Measurements from ENCODE around the gene OXLD1. TPM values are rescaled to one million over a fixed set of nuclear protein-coding genes. Genes with fewer than 3 reads are reported as not detected.

The OXLD1 gene
- total and polyA plus RNA-seq, 10 of the 15 experiments (the other 5 are each of a cell fraction or from before 2014, with no cell fraction given): 4.6 to 89.5 (median 39.8) TPM

- TF ChIP-seq RAD21 (IDR thresholded peaks at IDR 0.05; ENCODE audit: insufficient read depth, low read depth, low read length): no peak
- peak; percentile 65 for TF ChIP-seq HCFC1 (IDR thresholded peaks at IDR 0.05; ENCODE audit: low read length)
- TF ChIP-seq POLR2AphosphoS2 (IDR thresholded peaks at IDR 0.05; ENCODE audit: low read depth, low read length): peak; percentile 67; the same call in 1 of the 2 replicates
- TF ChIP-seq USF2 (IDR thresholded peaks at IDR 0.05; ENCODE audit: borderline replicate concordance, low read depth, low read length): no peak
- TF ChIP-seq GABPA (IDR thresholded peaks at IDR 0.05; ENCODE audit: low read depth): peak; percentile 82
- TF ChIP-seq PML (IDR thresholded peaks at IDR 0.05; ENCODE audit: low read length): no peak
- no peak for TF ChIP-seq HDAC6 (IDR thresholded peaks at IDR 0.05; ENCODE audit: unreplicated experiment)
- TF ChIP-seq REST (IDR thresholded peaks at IDR 0.05; ENCODE audit: low read depth, low read length): no peak
- TF ChIP-seq SMAD1 (IDR thresholded peaks at IDR 0.05; ENCODE audit: low read depth, partially characterized antibody): no peak
- TF ChIP-seq POU2F2 (IDR thresholded peaks at IDR 0.05; ENCODE audit: borderline replicate concordance, low read depth, low read length): peak; percentile 44; the same call in 1 of the 3 replicates
- TF ChIP-seq IRF4 (IDR thresholded peaks at IDR 0.05; ENCODE audit: low read depth, low read length): no peak
- no peak for TF ChIP-seq PAX8 (IDR thresholded peaks at IDR 0.05)
- TF ChIP-seq EGR1 (IDR thresholded peaks at IDR 0.05; ENCODE audit: borderline replicate concordance in 1 of 2, low read depth in 2 of 2, low read length in 2 of 2): no peak
- TF ChIP-seq, protein P1, sequence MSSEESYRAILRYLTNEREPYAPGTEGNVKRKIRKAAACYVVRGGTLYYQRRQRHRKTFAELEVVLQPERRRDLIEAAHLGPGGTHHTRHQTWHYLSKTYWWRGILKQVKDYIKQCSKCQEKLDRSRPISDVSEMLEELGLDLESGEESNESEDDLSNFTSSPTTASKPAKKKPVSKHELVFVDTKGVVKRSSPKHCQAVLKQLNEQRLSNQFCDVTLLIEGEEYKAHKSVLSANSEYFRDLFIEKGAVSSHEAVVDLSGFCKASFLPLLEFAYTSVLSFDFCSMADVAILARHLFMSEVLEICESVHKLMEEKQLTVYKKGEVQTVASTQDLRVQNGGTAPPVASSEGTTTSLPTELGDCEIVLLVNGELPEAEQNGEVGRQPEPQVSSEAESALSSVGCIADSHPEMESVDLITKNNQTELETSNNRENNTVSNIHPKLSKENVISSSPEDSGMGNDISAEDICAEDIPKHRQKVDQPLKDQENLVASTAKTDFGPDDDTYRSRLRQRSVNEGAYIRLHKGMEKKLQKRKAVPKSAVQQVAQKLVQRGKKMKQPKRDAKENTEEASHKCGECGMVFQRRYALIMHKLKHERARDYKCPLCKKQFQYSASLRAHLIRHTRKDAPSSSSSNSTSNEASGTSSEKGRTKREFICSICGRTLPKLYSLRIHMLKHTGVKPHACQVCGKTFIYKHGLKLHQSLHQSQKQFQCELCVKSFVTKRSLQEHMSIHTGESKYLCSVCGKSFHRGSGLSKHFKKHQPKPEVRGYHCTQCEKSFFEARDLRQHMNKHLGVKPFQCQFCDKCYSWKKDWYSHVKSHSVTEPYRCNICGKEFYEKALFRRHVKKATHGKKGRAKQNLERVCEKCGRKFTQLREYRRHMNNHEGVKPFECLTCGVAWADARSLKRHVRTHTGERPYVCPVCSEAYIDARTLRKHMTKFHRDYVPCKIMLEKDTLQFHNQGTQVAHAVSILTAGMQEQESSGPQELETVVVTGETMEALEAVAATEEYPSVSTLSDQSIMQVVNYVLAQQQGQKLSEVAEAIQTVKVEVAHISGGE (CRISPR knock-in tag; IDR thresholded peaks at IDR 0.05): no peak
- TF ChIP-seq, protein P2, sequence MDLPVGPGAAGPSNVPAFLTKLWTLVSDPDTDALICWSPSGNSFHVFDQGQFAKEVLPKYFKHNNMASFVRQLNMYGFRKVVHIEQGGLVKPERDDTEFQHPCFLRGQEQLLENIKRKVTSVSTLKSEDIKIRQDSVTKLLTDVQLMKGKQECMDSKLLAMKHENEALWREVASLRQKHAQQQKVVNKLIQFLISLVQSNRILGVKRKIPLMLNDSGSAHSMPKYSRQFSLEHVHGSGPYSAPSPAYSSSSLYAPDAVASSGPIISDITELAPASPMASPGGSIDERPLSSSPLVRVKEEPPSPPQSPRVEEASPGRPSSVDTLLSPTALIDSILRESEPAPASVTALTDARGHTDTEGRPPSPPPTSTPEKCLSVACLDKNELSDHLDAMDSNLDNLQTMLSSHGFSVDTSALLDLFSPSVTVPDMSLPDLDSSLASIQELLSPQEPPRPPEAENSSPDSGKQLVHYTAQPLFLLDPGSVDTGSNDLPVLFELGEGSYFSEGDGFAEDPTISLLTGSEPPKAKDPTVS (IDR thresholded peaks at IDR 0.05; ENCODE audit: low read depth, low read length): no peak
Measured at GRCh38 chr17:81683584-81684441, 17.4 kb upstream of the OXLD1 start, which contains the start of the genes ARL16 and HGS (continued).

Measured in GM12878 (cell line).